DMS 273 (cell line): Measurements from ENCODE around the gene DNAJB1.

Experiments used
- DNase-seq: peaks from one replicate; lab custom pipeline; 2025; ENCODE audit not compliant: unreplicated experiment; lab: John Stamatoyannopoulos, UW

Gene DNAJB1

DNA sequence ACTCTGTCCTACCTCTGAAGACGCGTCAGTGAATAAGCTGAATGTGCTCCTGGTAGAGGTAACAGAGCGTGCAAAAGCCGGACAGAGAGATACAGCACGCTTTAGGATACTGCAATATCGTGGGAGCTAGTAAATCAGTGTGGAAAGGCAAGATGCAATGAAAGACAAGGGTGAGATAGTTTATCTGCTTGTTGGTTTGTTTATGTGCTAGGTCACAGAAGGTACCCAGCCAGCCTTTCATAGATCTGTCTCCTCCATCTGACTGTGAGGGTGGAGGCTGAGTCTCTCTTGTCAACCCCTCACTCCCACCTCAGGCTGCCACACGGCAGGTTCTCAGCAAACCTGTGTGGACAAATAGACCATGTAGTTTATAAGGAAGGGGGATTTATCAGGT is 21.4 kb downstream of the DNAJB1 start:
- DNase-seq, result no peak

DNA sequence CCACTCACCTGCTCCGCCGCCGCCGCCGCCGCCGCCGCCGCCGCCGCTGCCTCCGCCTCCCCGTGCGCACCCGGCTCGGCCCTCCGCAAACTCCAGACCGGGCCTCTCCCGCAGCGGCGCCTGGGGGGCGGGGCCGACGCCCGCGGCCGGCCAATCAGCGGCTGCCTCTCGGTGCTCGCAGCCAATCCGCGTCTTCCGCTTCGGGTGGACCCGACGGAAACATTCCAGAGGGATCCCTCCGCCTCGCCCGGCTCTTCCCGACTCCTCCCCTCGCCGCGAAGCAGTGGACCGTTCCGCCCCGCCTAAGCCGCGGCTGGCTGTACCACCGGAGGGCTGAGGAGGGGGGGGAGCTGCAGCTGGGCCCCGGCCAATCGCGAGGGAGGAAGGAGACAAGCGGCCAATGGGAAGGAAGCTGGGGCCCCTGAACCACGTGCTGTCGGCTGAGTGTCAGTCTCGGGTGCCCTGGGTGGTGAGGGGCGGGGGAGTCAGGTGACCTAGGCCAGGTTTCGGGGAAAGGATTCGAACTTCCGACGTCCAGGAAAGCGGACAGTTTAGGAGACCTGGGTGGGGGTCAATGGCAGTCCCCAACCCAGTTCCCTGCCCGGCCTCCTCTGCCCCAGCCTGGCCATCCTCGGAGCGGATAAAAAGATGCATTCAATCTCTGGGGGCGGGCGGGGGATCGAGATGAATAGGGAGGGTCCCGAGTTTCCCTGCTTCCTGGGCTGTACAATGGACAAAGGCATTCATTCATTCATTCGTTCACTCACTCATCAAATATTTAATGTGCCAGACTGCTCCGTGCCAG is 22.0 kb downstream of the DNAJB1 start, which contains the start of gene GIPC1:
TSS of gene GIPC1 (minus strand) at position 99 of the 805 bp plus-strand sequence. CDS start 13,151 bp downstream, outside the sequence.
- peak; percentile 99 for DNase-seq

DNA sequence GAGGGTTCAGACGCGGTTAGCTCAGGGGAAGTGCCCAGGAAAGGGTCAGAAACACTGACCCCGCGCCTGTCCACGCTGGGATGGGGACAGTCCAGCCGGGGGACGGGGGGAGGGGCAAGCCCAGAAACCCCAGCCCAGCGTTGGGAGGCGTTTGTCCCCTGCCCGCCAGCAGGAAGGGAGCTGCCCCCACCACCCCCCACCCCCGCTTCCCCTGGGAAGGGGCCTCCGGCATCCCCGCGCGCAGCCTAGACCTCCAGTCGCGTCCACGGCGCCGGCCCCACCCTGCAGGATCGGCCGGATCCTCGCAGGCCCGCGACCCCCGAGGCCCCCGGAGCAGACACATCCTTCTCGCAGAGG is 22.5 kb downstream of the DNAJB1 start:
- DNase-seq, result no peak

DNA sequence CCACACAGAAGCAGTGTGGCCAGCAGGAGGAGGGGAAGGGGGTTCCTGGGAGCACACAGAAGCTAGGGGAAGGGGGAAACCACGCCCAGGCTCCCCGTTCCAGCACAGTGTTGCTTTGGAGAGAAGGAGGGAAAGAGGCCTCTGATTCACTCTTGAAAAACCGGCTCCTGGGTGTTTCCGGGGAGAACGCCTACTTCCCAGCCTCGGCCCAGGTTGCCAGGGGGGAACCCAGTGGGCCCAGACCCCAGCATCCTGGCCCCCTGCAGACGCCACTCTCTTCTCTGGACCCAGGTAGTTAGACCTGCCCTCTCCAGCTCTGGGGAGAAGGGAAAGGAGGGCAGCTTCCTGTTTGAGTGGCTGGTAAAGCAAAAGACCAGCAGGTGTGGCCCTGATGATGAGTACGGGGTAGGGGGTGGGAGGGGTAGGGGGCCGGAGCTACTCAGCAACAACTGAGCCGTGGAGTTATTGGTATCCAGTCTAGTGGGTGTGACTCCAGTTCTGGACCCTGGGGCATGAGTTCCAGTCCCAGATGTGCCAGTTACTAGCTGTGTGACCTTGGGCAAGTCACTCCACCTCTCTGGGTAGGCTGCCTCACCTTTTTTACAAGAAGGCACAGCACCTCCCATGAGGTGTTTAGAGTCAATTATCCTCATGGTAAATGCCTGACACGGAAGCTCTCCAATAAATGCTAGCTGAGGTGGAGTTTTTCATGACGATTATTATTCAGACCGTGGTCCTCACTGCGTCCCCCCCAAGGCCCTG is 23.1 kb downstream of the DNAJB1 start:
- no peak for DNase-seq

DNA sequence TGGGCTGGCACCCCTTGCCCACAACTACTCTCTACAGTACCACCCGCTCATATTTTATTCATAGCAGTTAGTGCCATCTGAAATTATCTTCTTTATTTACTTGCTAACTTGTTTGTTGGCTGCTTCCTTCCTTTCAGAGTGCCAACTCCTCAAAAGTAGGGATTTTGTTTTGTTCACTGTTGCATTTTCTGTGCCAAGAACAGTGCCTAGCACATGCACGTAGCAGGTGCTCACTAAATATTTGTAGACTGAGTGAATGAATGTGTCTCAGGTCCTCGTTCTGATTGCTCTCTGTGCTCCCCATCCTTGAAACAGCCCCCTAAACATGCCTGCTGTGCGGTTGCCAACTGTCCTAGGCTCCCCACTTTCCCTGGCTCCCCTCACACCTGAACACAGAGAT is 23.8 kb downstream of the DNAJB1 start:
- no peak for DNase-seq

DNA sequence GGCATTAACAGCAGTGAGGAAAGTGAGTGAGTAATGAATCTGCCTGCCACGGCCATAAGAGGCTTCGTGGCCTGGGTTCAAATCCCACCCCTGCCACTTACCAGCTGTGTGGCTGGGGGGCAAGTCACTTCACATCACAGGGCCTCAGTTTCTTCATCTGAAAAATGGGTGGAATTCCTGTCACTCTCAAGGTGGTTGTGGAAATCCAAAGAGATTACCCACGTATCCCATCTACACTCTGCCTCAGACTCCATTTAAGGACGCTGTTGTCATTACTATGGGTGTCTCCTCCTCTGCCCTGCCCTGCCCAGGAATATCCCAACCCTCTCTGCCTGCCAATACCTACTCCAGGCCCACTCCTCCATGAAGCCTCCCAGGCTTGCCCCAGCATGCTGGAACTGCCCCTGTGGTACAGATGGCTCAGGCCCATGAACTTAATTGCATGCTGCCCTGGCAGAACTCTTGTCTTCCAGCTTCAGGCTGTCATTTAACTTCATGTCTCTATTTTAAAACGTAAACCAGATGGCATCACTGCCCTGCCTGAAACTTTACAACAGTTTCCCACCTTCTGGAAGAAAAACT is 25.4 kb downstream of the DNAJB1 start:
- peak; percentile 83 for DNase-seq

DNA sequence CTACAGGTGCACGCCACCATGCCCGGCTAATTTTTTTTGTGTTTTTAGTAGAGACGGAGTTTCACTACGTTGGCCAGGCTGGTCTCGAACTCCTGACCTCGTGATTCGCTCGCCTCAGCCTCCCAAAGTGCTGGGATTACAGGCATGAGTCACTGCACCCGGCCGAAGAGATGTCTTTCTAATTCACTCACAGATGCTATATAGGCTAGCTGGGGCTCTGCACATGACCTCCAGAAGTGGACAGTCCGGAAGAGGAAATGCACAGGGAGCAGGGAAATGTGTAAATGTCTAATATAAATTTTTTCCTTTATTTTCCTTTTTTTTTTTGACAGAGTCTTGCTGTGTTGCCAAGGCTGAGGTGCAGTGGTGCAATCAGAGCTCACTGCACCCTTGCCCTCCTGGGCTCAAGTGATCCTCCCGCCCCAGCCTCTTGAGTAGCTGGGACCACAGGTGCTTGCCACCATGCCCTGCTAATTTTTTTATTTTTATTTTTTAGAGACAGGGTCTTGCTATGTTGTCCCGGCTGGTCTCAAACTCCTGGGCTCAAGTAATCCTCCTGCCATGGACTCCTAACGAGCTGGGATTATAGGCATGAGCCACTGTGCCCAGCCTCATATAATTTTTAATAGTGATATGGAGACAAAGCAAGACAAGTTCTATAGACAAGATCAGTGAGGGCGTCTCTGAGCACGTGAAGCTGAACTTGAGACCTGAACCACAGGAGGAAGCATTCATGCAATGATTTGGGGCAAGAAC is 30.6 kb downstream of the DNAJB1 start:
- no peak for DNase-seq

DNA sequence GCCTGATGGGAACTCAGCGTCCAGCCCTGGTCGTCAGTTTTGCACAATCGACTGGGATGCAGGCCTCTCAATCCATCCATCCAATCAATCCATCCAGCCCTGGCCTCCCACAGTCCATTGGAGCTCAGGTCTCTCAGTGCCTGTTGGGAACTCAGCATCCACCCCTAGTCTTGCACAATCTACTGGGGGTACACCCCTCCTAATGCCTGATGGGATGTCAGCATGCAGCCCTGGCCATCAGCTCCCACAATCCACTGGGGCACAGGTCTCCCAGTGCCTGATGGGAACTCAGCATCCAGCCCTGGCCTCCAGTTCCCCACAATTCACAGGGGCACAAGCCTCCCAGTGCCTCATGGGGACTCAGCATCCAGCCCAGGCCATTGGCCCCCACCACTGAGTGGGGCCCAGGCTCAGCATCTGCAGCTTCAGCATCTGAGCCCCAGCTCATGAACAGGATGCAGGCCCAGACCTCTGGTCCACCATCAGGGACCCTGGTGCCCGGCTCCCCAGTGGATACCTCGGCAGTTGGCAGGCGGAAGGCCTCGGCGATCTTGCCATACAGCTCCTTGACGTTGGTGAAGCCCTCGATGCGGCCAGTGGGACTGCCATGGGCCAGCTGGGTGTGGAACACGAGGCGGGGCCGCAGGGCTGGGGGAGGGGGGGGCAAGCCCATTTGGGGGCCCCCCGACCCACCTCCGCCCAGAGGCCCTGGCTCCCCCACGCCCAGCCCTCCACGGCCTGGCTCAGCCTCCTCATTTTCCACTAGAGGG is 35.8 kb downstream of the DNAJB1 start:
- DNase-seq, result no peak

DNA sequence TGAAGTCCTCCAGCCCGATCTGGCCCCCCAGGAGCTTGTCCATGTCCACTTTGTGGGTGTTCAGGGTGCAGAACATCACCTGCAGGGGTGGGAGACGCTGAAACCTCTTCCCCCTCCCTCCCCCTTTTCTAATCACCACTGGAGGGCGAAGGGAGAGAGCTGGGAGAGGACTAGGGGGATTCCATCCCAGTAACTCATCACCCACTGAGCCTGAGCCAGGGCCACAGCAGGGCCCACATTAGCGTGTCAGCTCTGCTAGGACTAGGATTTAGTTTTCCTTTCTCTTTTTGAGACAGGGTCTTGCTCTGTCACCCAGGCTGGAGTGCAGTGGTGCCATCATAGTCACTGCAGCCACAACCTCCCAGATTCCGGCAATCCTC is 37.5 kb downstream of the DNAJB1 start:
- DNase-seq, result no peak

DNA sequence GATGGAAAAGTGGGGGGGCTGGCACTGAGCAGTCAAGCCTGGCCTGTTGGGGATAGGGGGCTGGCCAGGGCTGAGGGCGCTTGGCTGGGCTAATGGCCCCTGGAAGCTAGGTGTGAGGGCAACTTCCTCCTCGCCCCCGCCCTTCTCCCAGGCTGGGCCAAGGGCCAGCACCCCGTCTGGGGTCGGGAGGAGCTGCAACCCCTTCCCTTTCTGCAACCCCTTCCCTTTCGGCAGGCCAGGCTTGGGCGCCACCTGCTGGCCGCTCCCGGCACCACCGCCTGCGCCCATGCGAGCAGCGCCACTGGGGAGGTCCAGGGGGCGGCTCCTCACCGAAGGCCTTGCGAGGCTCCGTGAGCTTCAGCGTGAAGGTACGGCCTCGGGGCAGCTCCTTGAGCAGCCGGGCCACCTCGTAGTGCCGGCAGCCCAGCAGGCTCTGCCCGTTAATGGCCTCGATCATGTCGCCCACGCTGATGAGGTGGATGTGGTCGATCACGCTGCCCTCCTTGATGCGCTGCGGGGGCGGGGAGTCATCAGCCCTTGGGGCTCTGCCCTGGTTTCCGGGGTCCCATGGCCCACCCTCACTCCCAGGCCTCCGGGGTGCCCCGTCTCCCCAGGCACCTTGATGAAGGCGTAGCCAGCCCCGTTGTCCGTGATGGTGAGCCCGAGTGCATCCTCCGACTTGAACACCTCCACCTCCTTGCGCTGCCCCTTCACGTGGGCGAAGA is 38.1 kb downstream of the DNAJB1 start:
- peak; percentile 75 for DNase-seq

DNA sequence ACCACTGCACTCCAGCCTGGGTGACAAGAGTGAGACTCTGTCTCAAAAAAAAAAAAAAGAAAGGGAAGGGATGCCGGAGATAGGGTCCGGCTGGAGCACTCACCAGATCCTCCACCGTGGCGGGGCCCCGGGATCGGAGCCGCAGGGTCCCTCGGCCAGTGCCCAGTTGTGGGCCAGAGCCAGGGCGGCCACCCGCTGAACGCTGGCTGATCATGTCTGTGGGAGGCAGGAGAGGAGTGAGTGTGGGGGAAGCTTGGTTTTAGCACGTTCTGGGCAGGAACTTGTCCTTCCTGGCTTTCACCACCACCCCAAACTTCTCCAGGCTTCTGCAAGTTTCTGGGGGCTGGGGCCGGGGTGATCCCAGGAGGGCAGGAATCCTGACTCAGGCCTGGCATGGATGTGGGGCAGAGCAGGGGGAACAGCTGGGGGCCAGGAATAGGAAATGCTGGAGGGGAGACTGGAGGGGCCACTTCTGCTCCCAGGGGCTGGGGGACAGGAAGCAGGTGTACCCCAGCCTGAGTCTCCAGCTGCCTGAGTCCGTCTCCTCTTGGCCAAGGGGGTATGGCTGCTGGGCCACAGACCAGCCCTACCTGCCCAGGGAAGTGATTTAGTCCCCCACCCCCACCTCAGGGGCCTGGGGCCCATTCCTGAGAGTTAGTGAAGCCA is 38.8 kb downstream of the DNAJB1 start:
- DNase-seq, result no peak

DNA sequence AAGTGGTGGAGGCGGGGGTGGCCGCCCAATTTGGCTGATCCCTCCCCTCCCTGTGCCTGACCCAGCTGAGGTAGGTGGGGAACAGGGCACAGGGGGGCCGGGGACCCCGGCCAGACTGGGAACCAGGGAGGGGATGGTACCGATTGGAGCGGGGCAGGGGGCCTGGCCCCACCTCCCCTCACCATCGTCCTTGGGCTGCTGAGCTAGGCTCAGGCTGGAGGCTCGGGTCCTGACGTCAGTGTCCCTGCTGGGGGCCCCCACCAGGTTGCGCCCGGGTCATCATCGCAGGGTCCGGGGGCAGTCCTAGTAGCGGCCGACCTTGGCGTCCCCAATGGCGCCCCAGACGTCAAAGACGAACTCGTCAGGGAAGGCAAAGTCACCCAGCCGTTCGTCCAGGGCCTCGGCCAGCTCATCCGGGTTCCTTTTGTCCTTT is 40.1 kb downstream of the DNAJB1 start:
- no peak for DNase-seq

DNA sequence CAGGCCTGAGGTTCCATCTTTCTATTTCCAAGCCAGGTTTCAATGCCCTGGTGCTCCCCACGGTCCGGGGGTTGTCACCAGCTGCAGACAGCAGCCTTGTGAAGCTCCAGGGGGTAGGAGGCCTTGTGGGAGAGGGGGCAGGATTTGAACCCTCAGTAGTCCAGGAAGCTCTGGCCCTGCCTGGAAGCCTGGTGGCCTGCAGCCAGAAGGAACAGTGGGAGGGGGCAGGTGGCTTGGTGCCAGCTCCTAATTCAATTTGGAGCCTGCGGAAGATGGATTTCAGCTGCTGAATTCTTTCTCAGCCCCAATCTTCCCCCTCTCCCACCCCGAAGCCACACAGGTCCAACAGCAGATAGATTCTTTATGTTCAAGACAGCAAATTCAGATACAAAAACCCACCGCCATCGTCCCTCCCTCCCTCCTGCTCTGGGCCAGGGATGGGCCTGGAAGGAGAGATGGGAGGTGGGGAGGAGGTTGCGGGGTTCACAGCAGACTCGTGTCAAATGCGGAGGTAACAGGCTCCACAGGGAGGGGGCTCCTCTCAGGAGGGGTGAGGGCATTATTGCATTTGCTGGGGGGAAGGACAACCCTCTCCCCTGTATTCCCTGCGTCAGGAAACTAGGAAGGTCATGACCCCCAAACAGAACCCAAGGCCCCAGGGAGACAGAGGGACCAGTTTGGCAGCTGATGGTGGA is 40.6 kb downstream of the DNAJB1 start:
- peak; percentile 52 for DNase-seq

DNA sequence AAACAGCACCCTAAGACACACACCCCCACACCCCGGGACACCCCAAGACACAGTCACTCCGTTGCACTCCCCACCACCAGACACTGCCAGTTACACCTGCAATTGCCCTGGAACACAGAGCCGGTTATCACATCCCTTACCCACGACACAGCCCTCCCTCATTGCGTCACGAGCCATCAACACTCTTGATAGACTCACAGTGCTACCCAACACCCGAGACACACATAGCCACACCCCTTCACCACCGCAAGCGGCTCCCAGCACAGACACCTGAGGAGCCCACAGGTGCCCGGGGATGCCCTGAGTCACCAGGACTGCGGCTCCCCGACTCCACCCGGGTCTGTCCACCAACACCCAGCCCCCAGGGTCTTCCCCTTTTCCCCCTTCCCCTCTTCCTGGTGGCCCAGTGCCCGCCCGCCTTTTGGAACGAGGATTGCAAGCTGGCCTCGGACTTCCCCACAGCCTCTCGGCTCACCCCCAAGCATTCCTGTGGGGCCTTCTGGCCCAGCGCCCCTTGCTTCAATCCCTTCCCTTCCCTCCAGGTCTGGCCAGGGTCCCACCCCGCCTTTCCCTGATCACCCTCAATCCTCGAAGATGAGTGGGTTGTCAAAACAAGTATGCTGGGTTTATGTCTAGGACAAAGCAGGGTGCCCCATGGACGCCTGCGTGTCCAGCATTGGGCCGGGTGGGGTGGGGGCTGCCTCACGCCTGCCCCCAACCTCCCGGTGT is 41.4 kb downstream of the DNAJB1 start:
- peak; percentile 59 for DNase-seq

DNA sequence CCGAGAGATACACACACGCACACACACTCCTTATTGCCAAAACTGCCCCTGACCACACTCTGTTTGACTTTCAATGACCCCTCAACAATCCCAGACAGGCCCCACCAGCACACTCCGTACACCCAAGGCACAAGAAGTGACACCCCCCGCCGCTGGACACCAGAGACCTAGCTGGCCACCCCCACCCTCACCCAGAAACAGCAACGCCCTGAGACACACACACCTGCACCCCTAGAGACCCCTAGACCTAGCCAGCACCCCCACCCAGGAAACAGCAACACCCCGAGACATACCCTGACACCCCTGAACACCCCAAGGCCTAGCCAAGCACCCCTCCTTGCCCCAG is 41.9 kb downstream of the DNAJB1 start:
- no peak for DNase-seq

DNA sequence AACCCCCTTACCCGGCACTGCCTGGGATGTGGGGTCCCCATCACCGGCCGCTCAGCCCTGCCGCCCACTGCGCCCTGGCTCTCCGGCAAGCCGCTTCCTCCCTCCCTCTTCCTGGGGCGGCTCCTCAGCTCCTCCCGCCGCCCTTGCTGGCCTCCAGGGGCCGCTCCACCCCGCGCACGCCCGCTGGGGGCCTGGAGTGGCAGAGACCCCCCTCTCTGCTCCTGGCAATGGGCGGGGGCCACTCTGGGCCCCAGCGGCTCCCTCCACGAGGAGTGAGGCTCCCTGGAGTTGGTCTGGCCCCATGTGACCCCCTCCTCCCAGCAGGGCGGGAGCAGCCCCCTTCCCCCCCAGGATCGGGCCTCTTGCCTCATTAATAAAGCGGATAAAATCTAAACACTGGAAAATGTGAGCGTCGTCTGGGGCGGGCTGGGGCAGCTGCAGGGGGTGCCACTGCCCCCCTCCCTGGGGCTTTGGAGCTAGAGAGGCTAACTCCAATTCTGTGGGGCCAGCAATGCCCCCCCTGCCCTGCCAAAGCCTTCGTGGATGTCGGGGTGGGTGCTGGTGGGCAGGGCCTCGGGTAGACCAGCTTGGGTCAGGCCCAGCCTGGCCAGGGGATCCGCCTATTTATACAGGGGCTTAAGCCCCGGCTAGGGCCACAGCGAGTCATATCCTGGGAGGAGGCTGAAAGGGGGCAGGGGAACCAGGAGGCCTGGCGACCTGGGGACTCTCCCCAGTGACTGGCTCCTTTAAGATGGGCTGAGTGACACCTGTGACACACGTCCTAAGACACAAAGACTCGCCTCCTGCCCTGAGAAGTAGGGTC is 42.7 kb downstream of the DNAJB1 start, which contains the start of gene PTGER1:
TSS of gene PTGER1 (minus strand) at position 104 of the 823 bp plus-strand sequence. CDS start 1,034 bp downstream, outside the sequence.
- peak; percentile 74 for DNase-seq

DNA sequence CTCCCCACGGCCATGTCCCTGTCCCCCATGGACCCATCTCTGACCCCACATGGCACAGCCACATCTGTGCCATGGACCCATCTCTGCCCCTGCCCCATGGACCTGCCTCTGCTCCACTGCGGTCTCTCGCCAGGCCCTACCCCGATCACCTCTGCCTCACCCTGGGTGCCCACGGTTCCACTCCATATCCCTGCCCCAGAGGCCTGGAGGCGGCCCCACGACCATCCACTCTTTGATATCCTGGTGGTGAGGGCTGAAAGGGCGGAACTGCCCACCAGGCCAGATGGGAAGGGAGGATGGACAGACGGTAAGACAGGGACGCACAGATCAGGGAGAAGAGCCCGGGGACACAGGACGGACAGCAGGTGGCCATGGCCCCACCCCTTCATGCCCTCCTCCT is 43.4 kb downstream of the DNAJB1 start:
- no peak for DNase-seq
